ENCODE results near the gene TMEM258. TPM values are rescaled to one million over a fixed set of nuclear protein-coding genes. Genes with fewer than 3 reads are reported as not detected.

TMEM258 gene
- total and polyA plus RNA-seq, 9 of the 15 experiments (the other 6 are each of a cell fraction or from before 2014, with no cell fraction given) = 97.2 to 856 (median 231) TPM

DNA sequence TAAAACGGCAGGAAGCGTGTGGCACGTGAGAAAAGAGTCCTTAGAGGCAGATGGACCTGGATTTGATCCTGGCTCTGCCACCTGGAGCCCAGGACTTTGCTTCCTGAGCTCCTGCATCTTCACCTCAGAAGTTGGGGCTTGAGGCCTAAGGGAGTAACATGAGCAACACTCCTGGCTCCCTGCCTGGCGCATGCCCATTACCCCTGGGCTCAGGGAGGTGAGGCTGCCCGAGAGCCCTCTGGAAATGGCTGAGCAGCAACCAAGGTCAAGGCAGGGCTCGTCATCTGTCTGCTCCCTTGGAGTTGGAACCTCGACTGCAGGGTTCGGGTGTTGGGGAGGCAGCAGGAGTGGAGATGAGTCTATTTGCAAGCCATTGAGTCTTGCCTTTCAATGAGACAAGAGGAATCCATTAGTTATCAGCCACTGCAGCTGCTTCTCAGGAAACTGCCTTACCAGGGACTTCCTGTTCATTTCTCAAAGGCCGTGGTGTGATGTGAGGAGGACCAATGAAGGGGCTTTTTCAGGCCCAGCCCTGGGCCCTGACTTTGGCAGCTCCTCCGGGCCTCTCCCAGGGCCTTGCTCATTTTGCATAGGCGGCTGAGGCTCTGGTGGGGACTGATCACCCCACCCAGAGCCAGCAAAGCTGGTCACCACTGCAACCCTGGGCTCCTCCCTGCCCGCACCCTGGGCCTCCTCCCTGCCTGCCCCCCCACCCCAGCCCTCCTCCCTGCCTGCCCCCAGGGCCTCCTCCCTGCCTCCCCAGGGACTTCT lies 42.1 kb upstream of the TMEM258 start (continued):
- TF ChIP-seq, protein P1, sequence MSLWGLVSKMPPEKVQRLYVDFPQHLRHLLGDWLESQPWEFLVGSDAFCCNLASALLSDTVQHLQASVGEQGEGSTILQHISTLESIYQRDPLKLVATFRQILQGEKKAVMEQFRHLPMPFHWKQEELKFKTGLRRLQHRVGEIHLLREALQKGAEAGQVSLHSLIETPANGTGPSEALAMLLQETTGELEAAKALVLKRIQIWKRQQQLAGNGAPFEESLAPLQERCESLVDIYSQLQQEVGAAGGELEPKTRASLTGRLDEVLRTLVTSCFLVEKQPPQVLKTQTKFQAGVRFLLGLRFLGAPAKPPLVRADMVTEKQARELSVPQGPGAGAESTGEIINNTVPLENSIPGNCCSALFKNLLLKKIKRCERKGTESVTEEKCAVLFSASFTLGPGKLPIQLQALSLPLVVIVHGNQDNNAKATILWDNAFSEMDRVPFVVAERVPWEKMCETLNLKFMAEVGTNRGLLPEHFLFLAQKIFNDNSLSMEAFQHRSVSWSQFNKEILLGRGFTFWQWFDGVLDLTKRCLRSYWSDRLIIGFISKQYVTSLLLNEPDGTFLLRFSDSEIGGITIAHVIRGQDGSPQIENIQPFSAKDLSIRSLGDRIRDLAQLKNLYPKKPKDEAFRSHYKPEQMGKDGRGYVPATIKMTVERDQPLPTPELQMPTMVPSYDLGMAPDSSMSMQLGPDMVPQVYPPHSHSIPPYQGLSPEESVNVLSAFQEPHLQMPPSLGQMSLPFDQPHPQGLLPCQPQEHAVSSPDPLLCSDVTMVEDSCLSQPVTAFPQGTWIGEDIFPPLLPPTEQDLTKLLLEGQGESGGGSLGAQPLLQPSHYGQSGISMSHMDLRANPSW (CRISPR knock-in tag; IDR thresholded peaks at IDR 0.05) = no peak
- TF ChIP-seq, protein P2, sequence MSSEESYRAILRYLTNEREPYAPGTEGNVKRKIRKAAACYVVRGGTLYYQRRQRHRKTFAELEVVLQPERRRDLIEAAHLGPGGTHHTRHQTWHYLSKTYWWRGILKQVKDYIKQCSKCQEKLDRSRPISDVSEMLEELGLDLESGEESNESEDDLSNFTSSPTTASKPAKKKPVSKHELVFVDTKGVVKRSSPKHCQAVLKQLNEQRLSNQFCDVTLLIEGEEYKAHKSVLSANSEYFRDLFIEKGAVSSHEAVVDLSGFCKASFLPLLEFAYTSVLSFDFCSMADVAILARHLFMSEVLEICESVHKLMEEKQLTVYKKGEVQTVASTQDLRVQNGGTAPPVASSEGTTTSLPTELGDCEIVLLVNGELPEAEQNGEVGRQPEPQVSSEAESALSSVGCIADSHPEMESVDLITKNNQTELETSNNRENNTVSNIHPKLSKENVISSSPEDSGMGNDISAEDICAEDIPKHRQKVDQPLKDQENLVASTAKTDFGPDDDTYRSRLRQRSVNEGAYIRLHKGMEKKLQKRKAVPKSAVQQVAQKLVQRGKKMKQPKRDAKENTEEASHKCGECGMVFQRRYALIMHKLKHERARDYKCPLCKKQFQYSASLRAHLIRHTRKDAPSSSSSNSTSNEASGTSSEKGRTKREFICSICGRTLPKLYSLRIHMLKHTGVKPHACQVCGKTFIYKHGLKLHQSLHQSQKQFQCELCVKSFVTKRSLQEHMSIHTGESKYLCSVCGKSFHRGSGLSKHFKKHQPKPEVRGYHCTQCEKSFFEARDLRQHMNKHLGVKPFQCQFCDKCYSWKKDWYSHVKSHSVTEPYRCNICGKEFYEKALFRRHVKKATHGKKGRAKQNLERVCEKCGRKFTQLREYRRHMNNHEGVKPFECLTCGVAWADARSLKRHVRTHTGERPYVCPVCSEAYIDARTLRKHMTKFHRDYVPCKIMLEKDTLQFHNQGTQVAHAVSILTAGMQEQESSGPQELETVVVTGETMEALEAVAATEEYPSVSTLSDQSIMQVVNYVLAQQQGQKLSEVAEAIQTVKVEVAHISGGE (CRISPR knock-in tag; IDR thresholded peaks at IDR 0.05) = peak in 1 of 3 experiments; percentile 79; a peak in 2 of 6 replicates
- no peak for TF ChIP-seq ZNF586 (CRISPR knock-in tag; conservative IDR thresholded peaks at IDR 0.05)
- TF ChIP-seq SUPT5H (IDR thresholded peaks at IDR 0.05) = peak; percentile 62; the same call in 1 of the 2 replicates
- TF ChIP-seq, protein P3, sequence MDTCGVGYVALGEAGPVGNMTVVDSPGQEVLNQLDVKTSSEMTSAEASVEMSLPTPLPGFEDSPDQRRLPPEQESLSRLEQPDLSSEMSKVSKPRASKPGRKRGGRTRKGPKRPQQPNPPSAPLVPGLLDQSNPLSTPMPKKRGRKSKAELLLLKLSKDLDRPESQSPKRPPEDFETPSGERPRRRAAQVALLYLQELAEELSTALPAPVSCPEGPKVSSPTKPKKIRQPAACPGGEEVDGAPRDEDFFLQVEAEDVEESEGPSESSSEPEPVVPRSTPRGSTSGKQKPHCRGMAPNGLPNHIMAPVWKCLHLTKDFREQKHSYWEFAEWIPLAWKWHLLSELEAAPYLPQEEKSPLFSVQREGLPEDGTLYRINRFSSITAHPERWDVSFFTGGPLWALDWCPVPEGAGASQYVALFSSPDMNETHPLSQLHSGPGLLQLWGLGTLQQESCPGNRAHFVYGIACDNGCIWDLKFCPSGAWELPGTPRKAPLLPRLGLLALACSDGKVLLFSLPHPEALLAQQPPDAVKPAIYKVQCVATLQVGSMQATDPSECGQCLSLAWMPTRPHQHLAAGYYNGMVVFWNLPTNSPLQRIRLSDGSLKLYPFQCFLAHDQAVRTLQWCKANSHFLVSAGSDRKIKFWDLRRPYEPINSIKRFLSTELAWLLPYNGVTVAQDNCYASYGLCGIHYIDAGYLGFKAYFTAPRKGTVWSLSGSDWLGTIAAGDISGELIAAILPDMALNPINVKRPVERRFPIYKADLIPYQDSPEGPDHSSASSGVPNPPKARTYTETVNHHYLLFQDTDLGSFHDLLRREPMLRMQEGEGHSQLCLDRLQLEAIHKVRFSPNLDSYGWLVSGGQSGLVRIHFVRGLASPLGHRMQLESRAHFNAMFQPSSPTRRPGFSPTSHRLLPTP (IDR thresholded peaks at IDR 0.05; ENCODE audit: borderline replicate concordance, extremely low read depth, insufficient read length) = no peak
- TF ChIP-seq MTF1 (CRISPR knock-in tag; IDR thresholded peaks at IDR 0.05; ENCODE audit: borderline replicate concordance) = no peak
- TF ChIP-seq RAD21 (CRISPR knock-in tag; conservative IDR thresholded peaks at IDR 0.05 in 1 of 2, IDR thresholded peaks at IDR 0.05 in 1 of 2) = peak in 1 of 2 experiments; percentile 18; a peak in 2 of 4 replicates
- TF ChIP-seq JUN (IDR thresholded peaks at IDR 0.05; ENCODE audit: borderline replicate concordance, low read depth, low read length) = peak; percentile 20; the same call in 1 of the 2 replicates
- TF ChIP-seq JUN (CRISPR knock-in tag; IDR thresholded peaks at IDR 0.05; ENCODE audit: borderline replicate concordance) = no peak
- no peak for TF ChIP-seq ZNF780A (CRISPR knock-in tag; IDR thresholded peaks at IDR 0.05)
- TF ChIP-seq, protein P4, sequence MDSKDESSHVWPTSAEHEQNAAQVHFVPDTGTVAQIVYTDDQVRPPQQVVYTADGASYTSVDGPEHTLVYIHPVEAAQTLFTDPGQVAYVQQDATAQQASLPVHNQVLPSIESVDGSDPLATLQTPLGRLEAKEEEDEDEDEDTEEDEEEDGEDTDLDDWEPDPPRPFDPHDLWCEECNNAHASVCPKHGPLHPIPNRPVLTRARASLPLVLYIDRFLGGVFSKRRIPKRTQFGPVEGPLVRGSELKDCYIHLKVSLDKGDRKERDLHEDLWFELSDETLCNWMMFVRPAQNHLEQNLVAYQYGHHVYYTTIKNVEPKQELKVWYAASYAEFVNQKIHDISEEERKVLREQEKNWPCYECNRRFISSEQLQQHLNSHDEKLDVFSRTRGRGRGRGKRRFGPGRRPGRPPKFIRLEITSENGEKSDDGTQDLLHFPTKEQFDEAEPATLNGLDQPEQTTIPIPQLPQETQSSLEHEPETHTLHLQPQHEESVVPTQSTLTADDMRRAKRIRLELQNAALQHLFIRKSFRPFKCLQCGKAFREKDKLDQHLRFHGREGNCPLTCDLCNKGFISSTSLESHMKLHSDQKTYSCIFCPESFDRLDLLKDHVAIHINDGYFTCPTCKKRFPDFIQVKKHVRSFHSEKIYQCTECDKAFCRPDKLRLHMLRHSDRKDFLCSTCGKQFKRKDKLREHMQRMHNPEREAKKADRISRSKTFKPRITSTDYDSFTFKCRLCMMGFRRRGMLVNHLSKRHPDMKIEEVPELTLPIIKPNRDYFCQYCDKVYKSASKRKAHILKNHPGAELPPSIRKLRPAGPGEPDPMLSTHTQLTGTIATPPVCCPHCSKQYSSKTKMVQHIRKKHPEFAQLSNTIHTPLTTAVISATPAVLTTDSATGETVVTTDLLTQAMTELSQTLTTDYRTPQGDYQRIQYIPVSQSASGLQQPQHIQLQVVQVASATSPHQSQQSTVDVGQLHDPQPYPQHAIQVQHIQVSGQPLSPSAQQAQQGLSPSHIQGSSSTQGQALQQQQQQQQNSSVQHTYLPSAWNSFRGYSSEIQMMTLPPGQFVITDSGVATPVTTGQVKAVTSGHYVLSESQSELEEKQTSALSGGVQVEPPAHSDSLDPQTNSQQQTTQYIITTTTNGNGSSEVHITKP (IDR thresholded peaks at IDR 0.05; ENCODE audit: partially characterized antibody) = no peak
- no peak for TF ChIP-seq MXI1 (IDR thresholded peaks at IDR 0.05; ENCODE audit: low read depth, low read length)

All from K562 (cell line).